ENCODE measurements around the gene HGS. TPM values are rescaled to one million over a fixed set of nuclear protein-coding genes. Genes with fewer than 3 reads are reported as not detected.

HGS gene
- total RNA-seq, 4 donors from 2014 or later: 91.0 to 181 (median 107) TPM

- 42% methylated on average over 9 of the region's 9 CpGs for WGBS
- Histone ChIP-seq H3K27me3 (peaks cover 3% of the 10 kb centered on the region), H3K4me3 (no peak overlapping the region), H3K9me3 (no peaks in the 10 kb centered on the region), H3K27ac (peak overlapping the region; percentile 69), H3K36me3 (no peaks in the 10 kb centered on the region), H3K4me1 (peaks cover 44% of the 10 kb centered on the region)
- DNase-seq (ENCODE audit: low spot score in 2 of 2): peak in 1 of 2 donors; percentile 67
- TF ChIP-seq POLR2AphosphoS5 (IDR thresholded peaks at IDR 0.05) (no peak), POLR2A (IDR thresholded peaks at IDR 0.05) (no peak), EP300 (IDR thresholded peaks at IDR 0.05) (no peak)
- TF ChIP-seq, protein P1, sequence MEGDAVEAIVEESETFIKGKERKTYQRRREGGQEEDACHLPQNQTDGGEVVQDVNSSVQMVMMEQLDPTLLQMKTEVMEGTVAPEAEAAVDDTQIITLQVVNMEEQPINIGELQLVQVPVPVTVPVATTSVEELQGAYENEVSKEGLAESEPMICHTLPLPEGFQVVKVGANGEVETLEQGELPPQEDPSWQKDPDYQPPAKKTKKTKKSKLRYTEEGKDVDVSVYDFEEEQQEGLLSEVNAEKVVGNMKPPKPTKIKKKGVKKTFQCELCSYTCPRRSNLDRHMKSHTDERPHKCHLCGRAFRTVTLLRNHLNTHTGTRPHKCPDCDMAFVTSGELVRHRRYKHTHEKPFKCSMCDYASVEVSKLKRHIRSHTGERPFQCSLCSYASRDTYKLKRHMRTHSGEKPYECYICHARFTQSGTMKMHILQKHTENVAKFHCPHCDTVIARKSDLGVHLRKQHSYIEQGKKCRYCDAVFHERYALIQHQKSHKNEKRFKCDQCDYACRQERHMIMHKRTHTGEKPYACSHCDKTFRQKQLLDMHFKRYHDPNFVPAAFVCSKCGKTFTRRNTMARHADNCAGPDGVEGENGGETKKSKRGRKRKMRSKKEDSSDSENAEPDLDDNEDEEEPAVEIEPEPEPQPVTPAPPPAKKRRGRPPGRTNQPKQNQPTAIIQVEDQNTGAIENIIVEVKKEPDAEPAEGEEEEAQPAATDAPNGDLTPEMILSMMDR (IDR thresholded peaks at IDR 0.05): no peak
Measured at GRCh38 chr17:81726004-81726403, 42.2 kb downstream of the HGS start.

DNA sequence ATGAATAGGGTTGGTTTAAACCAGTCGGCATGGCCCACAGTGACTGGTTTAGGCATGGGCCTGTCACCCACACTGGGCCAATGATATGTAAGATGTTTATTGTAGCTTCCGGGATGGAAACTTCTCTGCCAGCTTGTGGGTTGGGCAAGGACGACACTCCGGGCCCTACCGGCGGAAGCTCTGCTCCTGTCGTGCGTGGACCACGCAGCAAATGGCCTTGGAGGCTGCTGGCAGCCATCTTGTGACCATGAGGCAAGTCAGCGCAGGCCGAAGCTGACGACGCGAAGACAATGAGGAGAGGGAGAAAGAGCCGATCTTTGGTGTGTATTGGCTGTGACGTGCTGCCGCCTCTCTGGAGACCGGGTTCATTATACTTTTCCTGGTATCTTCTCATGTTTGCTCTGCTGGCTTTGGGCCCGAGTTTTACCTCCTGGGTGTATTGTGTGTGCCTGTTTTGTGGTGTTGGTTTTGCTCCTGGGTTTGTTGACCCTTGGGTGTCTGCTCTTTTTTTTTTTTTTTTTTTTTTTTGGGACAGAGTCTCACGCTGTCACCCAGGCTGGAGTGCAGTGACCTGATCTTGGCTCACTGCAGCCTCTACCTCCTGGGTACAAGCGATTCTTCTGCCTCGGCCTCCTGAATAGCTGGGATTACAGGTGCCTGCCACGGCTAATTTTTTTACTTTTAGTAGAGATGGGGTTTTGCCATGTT lies 43.7 kb downstream of the HGS start:
- peaks cover 10% of the 10 kb centered on the region for H3K27me3 ChIP-seq
- 81% methylated on average over 23 of the region's 23 CpGs for WGBS
- H3K4me3 ChIP-seq: no peak overlapping the region
- no peaks in the 10 kb centered on the region for H3K9me3 ChIP-seq
- H3K36me3 ChIP-seq: no peaks in the 10 kb centered on the region
- TF ChIP-seq POLR2A (IDR thresholded peaks at IDR 0.05): no peak
- TF ChIP-seq, protein P1 (IDR thresholded peaks at IDR 0.05): no peak
- no peak for TF ChIP-seq EP300 (IDR thresholded peaks at IDR 0.05)
- TF ChIP-seq POLR2AphosphoS5 (IDR thresholded peaks at IDR 0.05): no peak
- no peak overlapping the region for H3K27ac ChIP-seq
- peaks cover 44% of the 10 kb centered on the region for H3K4me1 ChIP-seq
- DNase-seq (ENCODE audit: low spot score in 2 of 2): no peak

DNA sequence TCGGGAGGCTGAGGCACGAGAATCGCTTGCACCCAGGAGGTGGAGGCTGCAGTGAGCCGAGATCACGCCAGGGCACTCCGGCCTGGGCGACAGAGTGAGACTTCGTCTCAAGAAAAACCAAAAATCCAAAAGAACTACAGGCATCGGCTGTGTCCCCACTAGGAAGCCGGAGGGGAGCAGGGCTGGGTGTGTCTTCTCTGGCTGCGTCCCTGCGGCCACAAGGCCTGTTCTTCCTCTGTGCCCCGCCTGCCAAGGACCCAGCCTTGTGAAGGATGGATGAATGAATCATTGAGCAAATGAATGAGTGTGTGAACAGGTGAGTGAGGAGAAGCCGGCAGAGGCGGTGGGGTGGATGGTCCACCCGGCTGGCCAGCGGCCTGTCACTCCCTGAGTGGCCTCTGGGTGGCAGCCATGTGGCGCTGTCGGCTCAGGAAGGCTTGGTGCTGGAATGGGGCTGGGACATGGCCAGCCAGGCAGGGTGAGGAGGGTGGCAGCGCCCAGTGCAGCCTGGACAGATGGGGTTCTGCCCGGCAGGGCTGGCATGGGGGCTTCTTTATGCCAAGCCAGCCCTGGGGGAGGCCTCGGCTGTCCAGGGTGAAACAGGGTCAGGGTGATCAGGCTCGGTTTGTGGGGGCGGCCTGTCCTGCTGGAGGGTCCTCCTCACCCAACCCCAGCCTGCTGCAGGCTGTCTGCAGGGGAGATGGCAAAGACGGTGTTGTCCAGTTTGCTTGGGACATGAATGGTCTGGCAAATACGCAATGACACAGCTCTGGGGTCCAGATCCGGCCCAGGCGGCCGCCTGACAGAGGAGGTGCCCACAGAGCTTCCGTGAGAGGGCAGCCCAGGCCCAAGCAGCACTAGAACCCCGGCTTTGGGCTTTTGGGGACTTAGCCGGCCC lies 49.9 kb downstream of the HGS start:
- Histone ChIP-seq H3K9me3 (no peaks in the 10 kb centered on the region), H3K36me3 (no peaks in the 10 kb centered on the region), H3K4me3 (no peak overlapping the region), H3K27ac (no peak overlapping the region), H3K4me1 (peaks cover 59% of the 10 kb centered on the region), H3K27me3 (peaks cover 15% of the 10 kb centered on the region)
- DNase-seq (ENCODE audit: low spot score in 2 of 2): peak in 1 of 2 donors; percentile 83
- WGBS: 25% methylated on average over 18 of the region's 32 CpGs
- TF ChIP-seq EP300 (IDR thresholded peaks at IDR 0.05) (no peak), POLR2AphosphoS5 (IDR thresholded peaks at IDR 0.05) (no peak), POLR2A (IDR thresholded peaks at IDR 0.05) (no peak)
- TF ChIP-seq, protein P1 (IDR thresholded peaks at IDR 0.05): peak; percentile 87 to 95

DNA sequence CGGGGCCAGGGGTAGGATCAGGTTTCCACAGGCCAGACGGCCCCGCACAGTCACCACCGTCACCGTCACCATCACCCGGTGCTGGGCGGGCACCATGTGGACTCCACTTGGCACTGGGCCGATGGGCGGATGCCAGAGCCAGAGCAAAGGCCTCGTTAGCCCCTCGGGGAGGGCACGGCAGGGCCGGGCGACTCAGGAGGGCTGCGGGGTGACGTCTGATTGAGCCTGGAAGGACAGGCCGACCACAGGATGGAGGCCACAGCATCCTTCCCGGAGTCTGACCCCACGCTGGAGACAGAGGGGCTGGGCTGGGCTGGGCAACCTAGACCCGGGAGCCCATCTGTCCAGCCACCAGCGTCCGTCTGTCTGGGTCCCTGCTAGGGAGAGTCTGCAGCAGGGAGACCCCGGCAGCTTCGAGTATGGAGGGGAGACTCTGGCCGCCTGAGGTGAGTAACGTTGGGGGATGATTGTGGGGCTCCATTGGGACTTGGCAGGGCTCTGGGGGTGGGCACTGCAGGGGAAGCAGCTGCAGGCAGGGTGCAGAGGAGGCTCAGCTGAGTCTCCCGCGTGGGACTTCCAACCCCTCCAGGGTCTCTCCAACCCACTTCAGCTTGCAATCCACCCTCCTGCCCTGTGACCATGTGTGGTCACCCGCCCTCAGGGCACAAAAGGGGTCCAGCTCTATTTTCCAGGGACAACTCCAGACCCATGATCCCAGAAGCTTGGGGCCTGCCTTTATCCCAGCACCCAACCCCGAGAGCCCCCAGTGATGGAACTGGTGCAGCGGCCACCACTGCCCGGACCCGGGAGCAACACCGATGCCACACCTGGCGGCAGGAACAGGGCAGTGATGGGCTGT lies 50.8 kb downstream of the HGS start:
- H3K9me3 ChIP-seq: no peaks in the 10 kb centered on the region
- H3K4me1 ChIP-seq: peaks cover 59% of the 10 kb centered on the region
- WGBS: 76% methylated on average over 10 of the region's 35 CpGs
- H3K27me3 ChIP-seq: peaks cover 12% of the 10 kb centered on the region
- peak in 1 of 2 donors; percentile 72 for DNase-seq (ENCODE audit: low spot score in 2 of 2)
- TF ChIP-seq POLR2AphosphoS5 (IDR thresholded peaks at IDR 0.05) (no peak), POLR2A (IDR thresholded peaks at IDR 0.05) (no peak), EP300 (IDR thresholded peaks at IDR 0.05) (no peak)
- TF ChIP-seq, protein P1 (IDR thresholded peaks at IDR 0.05): no peak
- peak overlapping the region; percentile 70 for H3K27ac ChIP-seq
- H3K36me3 ChIP-seq: no peaks in the 10 kb centered on the region
- no peak overlapping the region for H3K4me3 ChIP-seq
